HG02588 (cell line): ENCODE results near the gene ASGR1.
"Not testable (repeated sequence)": the region's sequence is repeated elsewhere in the genome, so short reads cannot be mapped to it uniquely, and the experiment has no call there.

Experiments used
- ATAC-seq: cut with Tn5 transposase; IDR thresholded peaks from one replicate; pipeline ENCODE4 v1.9.1; 2021; ENCODE audit warnings: mild to moderate bottlenecking, moderate library complexity; ENCODE audit not compliant: unreplicated experiment

ASGR1 gene

DNA sequence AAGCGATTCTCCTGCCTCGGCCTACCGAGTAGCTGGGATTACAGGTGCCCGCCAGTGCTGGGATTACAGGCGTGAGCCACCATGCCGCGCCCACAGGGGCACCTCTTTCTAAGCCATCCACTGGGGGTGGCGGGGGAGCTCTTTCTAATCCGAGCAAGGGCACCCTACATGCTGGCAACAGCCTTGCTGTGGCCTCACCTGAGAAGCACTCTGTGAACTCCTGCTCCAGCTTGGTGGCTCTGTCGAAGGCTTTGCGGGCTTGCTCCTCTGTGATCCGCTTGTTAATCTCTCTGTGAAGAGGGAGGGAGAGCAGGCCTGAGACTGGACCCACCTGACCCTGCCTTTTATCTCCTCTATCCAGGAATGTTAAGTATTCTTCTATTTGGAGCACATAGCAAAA lies 11.9 kb upstream of the ASGR1 start:
- no peak for ATAC-seq

DNA sequence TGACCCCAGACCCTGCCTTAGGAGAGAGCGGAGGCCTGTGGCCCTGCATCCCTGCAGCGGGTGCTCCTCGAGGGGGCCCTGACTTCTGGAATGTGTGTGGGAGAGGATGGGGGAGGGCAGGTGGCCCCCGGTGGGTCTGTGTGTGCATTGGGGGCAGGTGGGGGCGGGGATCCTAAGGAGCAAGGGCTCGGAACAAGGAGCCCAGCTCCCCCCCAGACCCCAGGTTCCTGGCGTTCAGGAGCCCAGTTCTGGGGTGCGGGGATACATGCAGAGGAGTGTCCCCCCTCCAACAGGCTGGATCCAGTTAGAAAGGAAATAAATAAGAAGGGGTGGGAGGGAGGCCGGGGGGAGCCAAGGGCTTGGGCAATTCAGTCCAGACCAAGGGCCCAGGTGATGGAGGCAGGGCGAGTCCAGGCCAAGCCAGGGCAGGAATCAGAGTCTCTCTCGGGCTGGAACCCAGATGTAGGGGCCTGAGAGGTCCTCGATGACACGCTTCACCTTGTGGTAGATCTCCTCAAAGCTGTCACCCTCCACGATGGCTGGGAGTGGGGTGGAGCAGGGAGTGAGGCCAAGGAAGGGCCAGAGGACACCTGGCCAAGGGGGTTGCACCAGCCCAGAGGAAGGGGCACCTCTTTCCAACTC lies 11.2 kb upstream of the ASGR1 start:
- ATAC-seq, result no peak

DNA sequence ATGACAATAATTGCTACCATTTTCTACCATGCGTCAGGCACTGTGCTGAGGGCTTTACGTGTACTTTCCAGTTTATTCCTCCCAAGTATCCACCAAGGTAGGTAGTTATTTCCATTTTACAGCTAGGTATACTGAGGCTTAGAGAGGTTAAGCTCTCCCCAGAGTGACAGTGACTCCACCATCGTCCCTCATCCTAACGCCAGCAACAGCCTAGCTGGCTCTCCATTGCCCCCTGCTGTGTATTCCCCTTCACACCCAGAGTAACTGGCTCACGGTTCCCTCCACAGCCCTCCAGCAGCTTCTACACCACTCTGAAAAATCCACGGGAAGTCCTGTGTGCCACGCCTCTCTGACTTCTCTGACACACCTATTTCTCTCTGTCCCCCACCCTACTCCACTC lies 7.1 kb upstream of the ASGR1 start:
- ATAC-seq, result no peak

DNA sequence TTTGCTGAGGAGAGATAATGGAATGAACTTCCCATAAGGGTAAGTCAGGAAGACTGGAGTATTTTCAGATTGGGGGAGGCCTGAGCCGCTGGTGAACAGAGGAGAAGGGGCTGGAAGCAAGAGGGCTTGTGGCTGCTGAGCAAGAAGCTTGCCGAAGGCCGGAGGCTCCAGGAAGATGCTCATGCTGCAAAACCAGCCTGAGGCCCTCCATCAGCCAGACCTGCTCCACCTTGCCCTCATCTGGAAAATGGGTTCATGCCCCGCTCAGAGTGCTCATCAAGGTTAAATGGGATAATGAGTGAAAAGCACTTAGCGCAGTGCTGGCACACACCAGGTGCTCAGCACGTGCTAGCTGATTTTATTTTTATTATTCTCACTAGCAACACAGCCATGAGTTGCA lies 5.5 kb upstream of the ASGR1 start:
- no peak for ATAC-seq

GRCh38 chr17:7184091-7184488 lies 4.9 kb upstream of the ASGR1 start:
- ATAC-seq, result no peak

DNA sequence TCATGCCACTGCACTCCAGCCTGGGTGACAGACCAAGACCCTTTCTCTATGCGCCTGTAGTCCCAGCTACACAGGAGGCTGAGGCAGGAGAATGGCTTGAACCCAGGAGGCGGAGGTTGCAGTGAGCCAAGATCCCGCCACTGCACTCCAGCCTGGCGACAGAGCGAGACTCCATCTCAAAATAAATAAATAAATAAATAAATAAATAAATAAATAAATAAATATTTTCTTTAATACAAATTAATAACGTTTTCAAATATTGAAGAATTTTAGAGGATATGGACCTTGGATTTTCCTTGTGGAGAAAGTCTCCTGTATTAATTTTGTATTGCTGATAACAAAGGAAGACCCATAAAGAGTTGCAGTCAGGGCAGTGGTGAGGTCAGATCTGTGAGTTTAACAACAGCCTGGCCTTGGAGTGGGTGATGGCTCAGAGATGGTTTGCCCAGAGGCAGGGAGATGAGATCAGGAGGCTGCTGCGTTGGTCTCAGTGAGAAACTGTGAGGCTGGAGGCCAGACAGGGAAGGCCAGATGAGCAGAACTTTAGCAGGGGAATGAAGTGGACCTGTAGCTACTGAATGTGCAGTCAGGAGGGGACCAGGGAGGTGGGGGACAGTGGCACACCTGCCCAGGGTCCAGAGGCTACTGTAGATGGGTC lies 4.4 kb upstream of the ASGR1 start:
- no peak for ATAC-seq

DNA sequence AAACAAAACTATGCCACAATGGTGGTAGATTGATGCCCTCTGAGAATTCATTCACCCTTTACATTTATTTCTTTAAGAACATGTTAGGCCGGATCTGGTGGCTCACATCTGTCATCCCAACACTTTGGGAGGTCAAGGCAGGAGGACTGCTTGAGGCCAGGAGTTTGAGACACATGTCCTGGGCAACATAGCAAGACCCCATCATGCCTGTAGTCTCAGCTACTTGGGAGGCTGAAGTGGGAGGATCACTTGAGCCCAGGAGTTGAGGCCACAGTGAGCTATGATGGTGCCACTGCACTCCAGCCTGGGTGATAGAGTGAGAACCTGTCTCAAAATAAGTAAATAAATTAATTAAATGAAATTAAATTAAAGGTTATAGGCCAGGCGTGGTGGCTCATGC lies 2.9 kb upstream of the ASGR1 start:
- not testable (repeated sequence) for ATAC-seq

DNA sequence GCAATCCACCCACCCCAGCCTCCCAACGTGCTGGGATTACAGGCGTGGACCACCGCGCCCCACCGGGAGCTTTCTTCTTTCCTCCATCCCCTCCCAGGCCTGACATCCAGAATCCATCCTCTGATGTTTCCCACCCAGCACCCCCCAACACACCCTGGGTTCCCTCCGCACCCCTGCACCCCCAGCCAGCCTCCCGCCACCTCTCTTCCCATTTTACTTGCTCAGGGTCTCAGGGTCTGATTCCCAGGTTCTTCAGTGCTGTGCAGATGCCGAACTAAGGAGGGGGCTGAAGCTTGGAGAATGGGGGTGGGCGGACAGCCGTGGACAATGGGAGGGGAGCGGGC lies 225 bp downstream of the ASGR1 start:
- no peak for ATAC-seq

DNA sequence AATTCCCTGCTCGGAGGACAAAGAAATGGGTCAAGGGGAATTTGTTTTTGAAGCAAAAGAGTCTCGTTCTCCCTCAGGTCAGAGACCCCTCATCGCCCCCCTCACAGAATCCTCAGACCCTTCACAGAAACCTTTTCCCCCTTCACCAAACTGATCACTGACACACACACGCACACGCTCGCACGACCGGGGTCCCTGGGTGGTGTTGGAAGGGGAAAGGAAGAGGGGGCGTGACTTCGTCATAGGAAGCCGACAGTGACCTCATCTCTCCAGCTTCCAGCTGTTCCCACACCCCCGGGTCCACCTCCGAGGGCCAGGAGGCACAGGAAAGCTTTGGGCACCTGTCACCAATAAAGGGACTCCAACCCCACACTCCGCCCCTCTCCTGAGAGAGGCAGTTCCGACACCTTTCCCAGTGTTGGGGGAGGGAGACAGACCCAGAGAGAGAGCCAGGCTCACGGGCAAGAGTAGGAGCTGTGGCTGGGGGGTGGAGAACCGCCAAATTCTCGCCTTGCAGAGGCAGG lies 1.2 kb downstream of the ASGR1 start:
- ATAC-seq, result no peak

- no peak for ATAC-seq
Observed at GRCh38 chr17:7177191-7177953, 1.8 kb downstream of the ASGR1 start.

DNA sequence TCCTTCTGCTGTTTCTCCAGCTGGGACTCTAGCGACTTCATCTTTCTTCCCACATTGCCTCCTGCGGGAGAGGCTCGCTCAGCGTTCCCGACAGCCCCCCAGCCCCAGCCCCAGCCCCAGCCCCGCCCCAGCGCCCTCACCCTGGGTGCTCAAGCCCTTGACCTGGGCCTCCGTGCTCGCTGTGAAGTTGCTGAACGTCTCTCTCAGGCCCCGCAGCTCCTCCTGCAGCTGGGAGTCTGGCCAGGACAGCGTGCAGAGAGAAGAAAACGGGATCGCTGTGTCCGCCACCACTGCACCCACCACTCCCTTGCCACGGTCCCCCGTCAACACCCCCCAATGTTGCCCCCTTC lies 2.4 kb downstream of the ASGR1 start:
- ATAC-seq, result no peak

GRCh38 chr17:7176107-7176840 lies 2.9 kb downstream of the ASGR1 start:
- no peak for ATAC-seq

DNA sequence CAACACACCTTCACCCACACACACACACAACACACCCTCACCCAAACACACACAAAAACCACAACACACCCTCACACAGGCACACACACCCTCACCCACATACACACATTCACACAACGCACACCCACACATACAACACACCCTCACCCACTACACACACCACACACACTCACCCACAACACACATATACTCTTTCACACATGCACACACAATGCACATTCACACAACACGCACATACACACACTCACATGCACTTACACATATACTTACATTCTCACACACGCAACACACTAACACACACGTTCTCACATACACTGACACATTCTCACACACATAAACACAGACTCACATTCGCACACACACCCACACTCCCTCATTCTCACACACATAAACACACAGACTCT lies 3.8 kb downstream of the ASGR1 start:
- no peak for ATAC-seq

DNA sequence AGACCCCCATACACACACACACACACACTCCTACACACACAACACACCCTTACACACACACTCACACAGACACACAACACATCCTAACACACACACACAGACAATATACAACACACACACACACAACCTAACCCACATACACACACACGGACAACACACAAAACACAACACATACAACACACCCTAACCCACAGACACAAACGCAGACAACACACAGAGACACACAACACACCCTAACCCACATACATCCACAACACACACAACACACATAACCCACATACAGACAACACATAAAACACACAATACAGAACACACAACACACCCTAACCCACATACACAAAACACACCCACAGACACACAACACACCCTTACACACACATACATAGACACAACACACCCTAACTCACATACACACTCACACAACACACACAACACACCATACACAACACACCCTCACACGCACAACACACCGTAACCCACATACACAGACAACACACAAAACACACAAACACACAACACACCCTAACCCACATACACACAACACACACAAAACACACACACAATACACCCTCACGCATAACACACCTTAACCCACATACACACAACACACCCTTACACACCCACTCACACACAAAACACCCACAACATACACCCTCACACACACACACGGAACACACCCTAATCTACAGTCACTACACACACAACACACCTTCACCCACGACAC lies 4.4 kb downstream of the ASGR1 start:
- ATAC-seq, result no peak

DNA sequence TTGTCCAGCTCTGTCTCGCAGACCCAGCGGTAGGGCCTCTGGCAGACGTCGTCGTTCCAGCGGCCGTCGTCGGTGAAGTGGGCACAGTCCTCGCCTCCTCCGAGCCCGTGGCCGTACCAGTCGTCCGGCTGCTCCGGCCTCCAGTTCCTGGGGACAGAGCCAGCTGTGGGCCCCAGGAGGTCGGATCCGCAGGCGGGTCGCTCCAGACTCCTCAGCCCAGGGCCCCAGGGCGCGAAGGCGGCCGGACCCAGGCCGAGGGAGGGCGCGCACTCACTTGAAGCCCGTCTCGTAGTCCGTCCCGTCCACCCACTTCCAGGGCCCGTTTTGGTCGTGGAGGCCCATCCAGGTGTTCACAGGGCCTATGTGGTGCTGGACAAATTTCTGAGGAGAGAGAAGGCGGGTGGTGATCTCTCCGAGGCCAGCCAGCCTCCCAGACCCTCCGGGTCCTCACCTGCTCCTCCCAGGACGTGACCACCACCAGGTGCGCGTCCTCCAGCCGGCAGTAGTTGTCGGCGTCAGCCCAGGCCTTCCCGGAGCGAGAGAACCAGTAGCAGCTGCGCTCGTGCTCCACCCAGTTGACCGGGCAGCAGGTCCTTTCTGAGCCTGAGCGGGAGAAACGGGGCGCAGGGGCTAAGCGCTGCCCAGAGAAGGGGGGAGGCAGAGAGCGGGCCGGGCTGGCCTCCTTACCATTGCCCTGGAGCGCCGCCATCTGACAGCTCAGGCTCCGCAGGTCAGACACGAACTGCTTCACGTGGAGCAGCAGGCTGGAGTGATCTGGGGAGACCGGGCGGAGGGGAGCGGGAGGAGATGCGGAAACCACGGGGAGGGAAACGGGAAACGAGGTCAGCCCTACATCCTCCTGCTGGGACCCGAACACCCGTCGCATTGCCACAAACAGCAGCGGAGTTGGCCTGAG lies 5.2 kb downstream of the ASGR1 start:
- no peak for ATAC-seq

GRCh38 chr17:7172522-7173191 lies 6.5 kb downstream of the ASGR1 start:
- not testable (repeated sequence) for ATAC-seq

DNA sequence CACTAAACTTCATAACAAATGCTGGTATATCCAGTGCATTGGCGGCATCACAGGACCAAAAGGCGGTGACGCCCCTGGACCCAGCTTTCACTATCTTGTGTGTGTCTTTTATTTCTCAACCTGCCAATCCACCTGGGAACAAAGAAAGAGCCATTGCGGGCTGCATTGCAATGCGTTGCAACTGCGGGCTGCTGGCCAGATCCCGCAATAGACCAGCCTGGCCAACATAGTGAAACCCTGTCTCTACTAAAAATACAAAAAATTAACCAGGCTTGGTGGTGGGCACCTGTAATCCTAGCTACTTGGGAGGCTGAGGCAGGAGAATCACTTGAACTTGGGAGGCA lies 9.6 kb downstream of the ASGR1 start:
- not testable (repeated sequence) for ATAC-seq

GRCh38 chr17:7168841-7169564 lies 10.2 kb downstream of the ASGR1 start:
- not testable (repeated sequence) for ATAC-seq

DNA sequence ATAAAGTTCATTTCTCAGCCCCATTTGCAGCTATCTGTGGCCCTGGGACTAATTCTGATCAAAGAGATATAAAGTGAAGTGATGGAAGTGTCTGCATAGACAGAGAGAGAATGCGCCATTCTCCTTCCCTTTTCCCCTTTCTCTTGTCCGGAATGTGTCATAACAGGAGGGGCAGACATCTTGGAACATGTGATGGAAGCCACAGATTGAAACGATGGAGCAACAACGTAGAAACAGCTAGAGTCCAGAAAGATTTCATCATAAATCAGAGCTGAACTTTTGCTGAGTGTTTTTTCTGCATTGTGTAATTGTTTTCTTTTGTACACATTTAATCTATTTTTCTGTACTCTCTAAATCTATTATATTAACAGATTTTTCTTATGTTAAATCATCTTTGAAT lies 11.3 kb downstream of the ASGR1 start:
- no peak for ATAC-seq
